ENCODE data around the gene MDK.

The MDK gene

GRCh38 chr11:46381048-46381818, at the start of gene MDK:
TSS of gene MDK (plus strand) at chr11:46381669. CDS start at chr11:46382058, 389 bp downstream.
- ChIA-PET CTCF (interaction anchor here (0.7 kb wide), 3 partner anchors 8 to 141 kb away, joined by 3 to 4 read pairs (median 3); no protein-coding TSS in a partner anchor), POLR2A (no interaction called here)
- Histone ChIP-seq H3K27ac (ENCODE audit: extremely low read depth, low read depth, low read length) (peak within 1 kb of the TSS; percentile 78), H3K36me3 (ENCODE audit: control insufficient read depth in 2 of 2, insufficient read depth in 1 of 2, low read length in 2 of 2) (peaks cover 0 to 38% of the 10 kb centered on the region in 2 experiments; a peak in 1 of 3 replicates), H3K4me3 (ENCODE audit: low read depth, low read length) (peak within 1 kb of the TSS; percentile 52), H3K9me3 (ENCODE audit: control insufficient read depth, insufficient read depth, low read depth, low read length) (no peaks in the 10 kb centered on the region), H3K4me1 (ENCODE audit: control insufficient read depth, insufficient read depth, low read length) (no peaks in the 10 kb centered on the region)
- TF ChIP-seq ZNF510 (tag by site-specific recombination; IDR thresholded peaks at IDR 0.05; ENCODE audit: insufficient replicate concordance) (no peak), MYNN (tag by site-specific recombination; IDR thresholded peaks at IDR 0.05; ENCODE audit: borderline replicate concordance) (no peak), ZBTB26 (tag by site-specific recombination; optimal IDR thresholded peaks at IDR 0.05) (peak; percentile 33), ZNF18 (tag by site-specific recombination; IDR thresholded peaks at IDR 0.05) (no peak), ZNF776 (tag by site-specific recombination; IDR thresholded peaks at IDR 0.05; ENCODE audit: borderline replicate concordance) (no peak), HOXC10 (CRISPR knock-in tag; IDR thresholded peaks at IDR 0.05) (no peak), ZNF600 (tag by site-specific recombination; IDR thresholded peaks at IDR 0.05) (no peak), GLI2 (tag by site-specific recombination; IDR thresholded peaks at IDR 0.05; ENCODE audit: borderline replicate concordance, low read depth) (no peak), ATF2 (tag by site-specific recombination; IDR thresholded peaks at IDR 0.05; ENCODE audit: low read depth) (no peak), ZNF548 (tag by site-specific recombination; IDR thresholded peaks at IDR 0.05) (no peak), ZNF157 (tag by site-specific recombination; IDR thresholded peaks at IDR 0.05) (no peak), TRIM28 (IDR thresholded peaks at IDR 0.05; ENCODE audit: borderline replicate concordance, low read length) (no peak), SP7 (tag by site-specific recombination; IDR thresholded peaks at IDR 0.05) (no peak), ZBTB1 (tag by site-specific recombination; IDR thresholded peaks at IDR 0.05) (no peak), ZNF785 (tag by site-specific recombination; IDR thresholded peaks at IDR 0.05) (no peak), ZNF843 (tag by site-specific recombination; IDR thresholded peaks at IDR 0.05) (no peak), ZBTB44 (tag by site-specific recombination; IDR thresholded peaks at IDR 0.05) (no peak), ZNF274 (IDR thresholded peaks at IDR 0.05; ENCODE audit: low read length) (no peak), ZNF274 (tag by site-specific recombination; IDR thresholded peaks at IDR 0.05; ENCODE audit: borderline replicate concordance) (no peak), ZBTB20 (tag by site-specific recombination; IDR thresholded peaks at IDR 0.05) (peak; percentile 96), ZNF221 (tag by site-specific recombination; IDR thresholded peaks at IDR 0.05; ENCODE audit: borderline replicate concordance) (no peak), ZXDB (tag by site-specific recombination; IDR thresholded peaks at IDR 0.05) (no peak), ZNF423 (tag by site-specific recombination; IDR thresholded peaks at IDR 0.05) (0 out of 2 replicates have a peak, but pooled peaks have one; percentile 16), ZFHX2 (tag by site-specific recombination; conservative IDR thresholded peaks at IDR 0.05) (no peak), ZNF501 (tag by site-specific recombination; IDR thresholded peaks at IDR 0.05) (0 out of 2 replicates have a peak, but pooled peaks have one; percentile 9), GLI4 (tag by site-specific recombination; IDR thresholded peaks at IDR 0.05) (no peak), ZNF248 (tag by site-specific recombination; IDR thresholded peaks at IDR 0.05) (no peak), ZNF623 (tag by site-specific recombination; IDR thresholded peaks at IDR 0.05) (no peak), YY2 (tag by site-specific recombination; IDR thresholded peaks at IDR 0.05) (no peak)
- TF ChIP-seq, protein P1, sequence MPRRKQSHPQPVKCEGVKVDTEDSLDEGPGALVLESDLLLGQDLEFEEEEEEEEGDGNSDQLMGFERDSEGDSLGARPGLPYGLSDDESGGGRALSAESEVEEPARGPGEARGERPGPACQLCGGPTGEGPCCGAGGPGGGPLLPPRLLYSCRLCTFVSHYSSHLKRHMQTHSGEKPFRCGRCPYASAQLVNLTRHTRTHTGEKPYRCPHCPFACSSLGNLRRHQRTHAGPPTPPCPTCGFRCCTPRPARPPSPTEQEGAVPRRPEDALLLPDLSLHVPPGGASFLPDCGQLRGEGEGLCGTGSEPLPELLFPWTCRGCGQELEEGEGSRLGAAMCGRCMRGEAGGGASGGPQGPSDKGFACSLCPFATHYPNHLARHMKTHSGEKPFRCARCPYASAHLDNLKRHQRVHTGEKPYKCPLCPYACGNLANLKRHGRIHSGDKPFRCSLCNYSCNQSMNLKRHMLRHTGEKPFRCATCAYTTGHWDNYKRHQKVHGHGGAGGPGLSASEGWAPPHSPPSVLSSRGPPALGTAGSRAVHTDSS (tag by site-specific recombination; IDR thresholded peaks at IDR 0.05), result no peak
- TF ChIP-seq, protein P2, sequence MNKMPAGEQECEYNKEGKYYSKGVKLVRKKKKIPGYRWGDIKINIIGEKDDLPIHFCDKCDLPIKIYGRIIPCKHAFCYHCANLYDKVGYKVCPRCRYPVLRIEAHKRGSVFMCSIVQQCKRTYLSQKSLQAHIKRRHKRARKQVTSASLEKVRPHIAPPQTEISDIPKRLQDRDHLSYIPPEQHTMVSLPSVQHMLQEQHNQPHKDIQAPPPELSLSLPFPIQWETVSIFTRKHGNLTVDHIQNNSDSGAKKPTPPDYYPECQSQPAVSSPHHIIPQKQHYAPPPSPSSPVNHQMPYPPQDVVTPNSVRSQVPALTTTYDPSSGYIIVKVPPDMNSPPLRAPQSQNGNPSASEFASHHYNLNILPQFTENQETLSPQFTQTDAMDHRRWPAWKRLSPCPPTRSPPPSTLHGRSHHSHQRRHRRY (tag by site-specific recombination; IDR thresholded peaks at IDR 0.05), result no peak
